Erythroblast (primary cell): Measurements from ENCODE around the gene MRGPRG.

ENCODE experiments used
- GATA1 ChIP-seq: IDR thresholded peaks from 2 replicates; pipeline ENCODE4 v1.6.1; 2011; ENCODE audit warnings: low read depth, mild to moderate bottlenecking, control low read depth, low read length, moderate library complexity
- POLR2A ChIP-seq: IDR thresholded peaks from 2 replicates; pipeline ENCODE4 v1.6.1; 2011; ENCODE audit warnings: mild to moderate bottlenecking, low read length

DNA sequence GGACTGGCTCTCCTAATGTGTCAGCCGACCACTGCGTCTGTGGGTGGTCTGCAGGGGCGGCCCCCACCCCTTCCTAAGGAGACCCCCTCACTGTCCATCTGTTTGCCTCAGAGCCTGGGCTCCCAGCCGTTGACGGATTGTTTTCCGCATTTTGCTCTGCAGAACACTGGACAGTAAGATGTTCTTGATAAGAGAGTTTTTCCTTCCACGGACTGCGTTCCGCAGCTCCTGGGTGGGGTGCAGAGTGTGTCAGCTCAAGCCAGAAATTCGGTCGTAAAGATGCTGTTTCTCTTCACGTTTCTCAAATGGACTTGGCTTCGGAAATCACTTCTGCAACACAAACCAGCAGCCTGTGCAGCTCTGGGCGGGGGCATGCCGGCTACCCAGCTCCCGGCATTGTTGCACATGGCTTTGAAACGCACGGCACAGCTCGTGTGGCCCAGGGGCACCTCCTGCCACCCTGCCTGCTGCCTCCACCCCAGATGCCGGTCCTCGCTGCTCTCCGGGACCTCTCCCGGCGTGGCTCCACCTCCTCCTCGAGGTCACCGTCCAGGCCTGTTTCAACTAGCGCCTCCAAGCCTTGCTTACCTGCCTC, 2.9 kb upstream of the MRGPRG start:
- no peak for TF ChIP-seq POLR2A
- no peak for TF ChIP-seq GATA1
